Activated naive CD4-positive, alpha-beta T cell treated with anti-CD3 and anti-CD28 coated beads, Interleukin-2, amount 50 U/mL, for 24 hours (primary cell): ENCODE data around the gene LARP1.
"Not testable (repeated sequence)": the region's sequence is repeated elsewhere in the genome, so short reads cannot be mapped to it uniquely, and the experiment has no call there.

Experiments
- H3K27ac Mint-ChIP-seq: one replicate; pipeline ENCODE4 v1.8.0; 2021; ENCODE audit warnings: mild to moderate bottlenecking, mixed read lengths
- H3K27me3 Mint-ChIP-seq: one replicate; pipeline ENCODE4 v1.8.0; 2021; ENCODE audit warnings: mixed read lengths
- H3K36me3 Mint-ChIP-seq: one replicate; pipeline ENCODE4 v1.8.0; 2021; ENCODE audit warnings: mixed read lengths
- H3K4me1 Mint-ChIP-seq: one replicate; pipeline ENCODE4 v1.8.0; 2021; ENCODE audit warnings: mixed read lengths
- H3K4me3 Mint-ChIP-seq: one replicate; pipeline ENCODE4 v1.8.0; 2021; ENCODE audit warnings: mild to moderate bottlenecking, mixed read lengths
- H3K9me3 Mint-ChIP-seq: one replicate; pipeline ENCODE4 v1.8.0; 2021; ENCODE audit warnings: mixed read lengths

The LARP1 gene

DNA sequence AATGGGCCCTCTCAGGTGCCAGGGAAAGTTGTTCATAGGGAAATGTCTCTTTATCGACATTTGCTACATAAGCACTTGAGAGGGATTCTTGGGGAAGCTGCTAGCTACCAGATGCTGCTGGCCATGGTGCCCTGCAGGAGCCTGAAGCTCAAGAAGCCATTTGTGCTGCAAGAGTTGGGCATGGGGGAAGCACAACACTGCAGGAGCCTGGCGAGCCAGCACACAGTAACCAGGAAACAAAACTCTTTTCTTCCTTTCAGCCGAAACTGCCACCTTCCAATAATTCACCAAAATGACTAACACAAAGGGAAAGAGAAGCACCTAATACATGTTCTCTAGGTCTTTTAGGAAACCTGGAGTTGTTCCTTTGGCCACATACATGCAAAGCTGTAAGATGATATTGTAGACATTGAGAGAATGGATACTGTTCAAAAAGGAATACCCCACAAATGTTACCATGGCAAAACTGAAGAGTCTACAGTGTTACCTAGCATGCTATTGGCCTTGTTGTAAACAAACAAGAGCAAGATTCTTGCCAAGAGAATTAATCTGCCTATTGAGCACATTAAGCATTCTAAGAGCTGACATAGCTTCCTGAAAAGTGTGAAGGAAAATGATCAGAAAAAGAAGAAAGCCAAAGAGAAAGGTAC, 26.1 kb upstream of the LARP1 start:
- peaks cover 1% of the 10 kb centered on the region for H3K36me3 Mint-ChIP-seq
- H3K27ac Mint-ChIP-seq = no peak overlapping the region
- H3K9me3 Mint-ChIP-seq = no peaks in the 10 kb centered on the region
- no peaks in the 10 kb centered on the region for H3K4me1 Mint-ChIP-seq
- H3K4me3 Mint-ChIP-seq = no peak overlapping the region
- H3K27me3 Mint-ChIP-seq = no peaks in the 10 kb centered on the region

DNA sequence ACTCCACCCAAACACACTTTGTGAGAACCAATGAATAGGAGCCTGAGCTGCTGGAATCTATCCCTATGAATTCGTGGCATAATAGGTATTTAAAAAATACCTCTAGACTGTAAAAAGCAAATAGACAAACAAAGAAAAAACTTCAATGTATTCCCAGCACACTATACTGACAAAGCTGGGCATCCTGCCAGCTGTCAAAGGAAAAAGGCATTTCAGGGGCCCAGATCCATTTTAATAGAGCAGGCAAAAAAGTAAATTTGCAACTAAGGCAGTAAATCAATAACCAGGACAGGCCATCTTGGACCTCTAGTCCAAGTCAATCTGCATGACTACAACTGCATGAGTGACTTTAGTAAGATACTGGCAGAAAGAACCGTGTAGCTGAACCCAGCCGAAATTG, 25.6 kb upstream of the LARP1 start:
- Mint-ChIP-seq H3K9me3 (no peaks in the 10 kb centered on the region), H3K4me3 (no peak overlapping the region), H3K36me3 (peaks cover 1% of the 10 kb centered on the region), H3K27me3 (no peaks in the 10 kb centered on the region), H3K4me1 (no peaks in the 10 kb centered on the region), H3K27ac (no peak overlapping the region)

DNA sequence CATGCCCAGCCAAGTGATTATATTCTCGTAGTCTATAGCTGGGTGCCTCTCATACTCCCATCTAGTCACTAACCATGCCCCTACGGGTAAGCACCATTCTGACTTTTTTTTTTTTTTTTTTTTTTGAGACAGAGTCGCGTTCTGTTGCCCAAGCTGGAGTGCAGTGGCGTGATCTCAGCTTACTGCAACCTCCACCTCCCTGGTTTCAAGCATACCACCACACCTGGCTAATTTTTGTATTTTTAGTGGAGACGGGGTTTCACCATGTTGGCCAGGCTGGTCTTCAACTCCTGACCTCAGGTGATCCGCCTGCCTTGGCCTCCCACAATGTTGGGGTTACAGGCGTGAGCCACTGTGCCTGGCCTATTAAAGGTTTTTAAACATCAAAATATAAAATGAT, 24.4 kb upstream of the LARP1 start:
- H3K4me1 Mint-ChIP-seq, H3K27ac Mint-ChIP-seq, H3K4me3 Mint-ChIP-seq, H3K36me3 Mint-ChIP-seq, H3K9me3 Mint-ChIP-seq, H3K27me3 Mint-ChIP-seq: not testable (repeated sequence)

DNA sequence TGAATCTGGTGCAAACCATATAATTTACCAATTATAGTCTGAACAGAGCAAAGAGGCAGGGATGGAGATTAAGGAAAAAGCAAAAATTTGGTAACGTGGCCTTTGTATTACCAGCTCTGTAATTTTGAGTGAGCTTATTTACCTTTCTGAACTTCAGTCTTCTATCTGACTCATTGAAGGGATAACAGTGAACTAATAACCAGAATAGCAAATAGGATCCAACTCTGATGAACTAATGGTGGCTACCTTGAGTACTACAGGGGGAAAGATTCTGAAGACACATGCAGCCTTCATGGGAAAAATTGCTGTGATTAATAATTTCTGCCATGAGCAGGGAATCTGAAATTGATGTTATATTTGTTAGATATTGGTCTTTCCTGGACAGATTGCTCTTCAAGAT, 23.0 kb upstream of the LARP1 start:
- no peaks in the 10 kb centered on the region for H3K27me3 Mint-ChIP-seq
- no peak overlapping the region for H3K4me3 Mint-ChIP-seq
- H3K36me3 Mint-ChIP-seq = peaks cover 1% of the 10 kb centered on the region
- no peaks in the 10 kb centered on the region for H3K4me1 Mint-ChIP-seq
- H3K27ac Mint-ChIP-seq = no peak overlapping the region
- H3K9me3 Mint-ChIP-seq = no peaks in the 10 kb centered on the region

DNA sequence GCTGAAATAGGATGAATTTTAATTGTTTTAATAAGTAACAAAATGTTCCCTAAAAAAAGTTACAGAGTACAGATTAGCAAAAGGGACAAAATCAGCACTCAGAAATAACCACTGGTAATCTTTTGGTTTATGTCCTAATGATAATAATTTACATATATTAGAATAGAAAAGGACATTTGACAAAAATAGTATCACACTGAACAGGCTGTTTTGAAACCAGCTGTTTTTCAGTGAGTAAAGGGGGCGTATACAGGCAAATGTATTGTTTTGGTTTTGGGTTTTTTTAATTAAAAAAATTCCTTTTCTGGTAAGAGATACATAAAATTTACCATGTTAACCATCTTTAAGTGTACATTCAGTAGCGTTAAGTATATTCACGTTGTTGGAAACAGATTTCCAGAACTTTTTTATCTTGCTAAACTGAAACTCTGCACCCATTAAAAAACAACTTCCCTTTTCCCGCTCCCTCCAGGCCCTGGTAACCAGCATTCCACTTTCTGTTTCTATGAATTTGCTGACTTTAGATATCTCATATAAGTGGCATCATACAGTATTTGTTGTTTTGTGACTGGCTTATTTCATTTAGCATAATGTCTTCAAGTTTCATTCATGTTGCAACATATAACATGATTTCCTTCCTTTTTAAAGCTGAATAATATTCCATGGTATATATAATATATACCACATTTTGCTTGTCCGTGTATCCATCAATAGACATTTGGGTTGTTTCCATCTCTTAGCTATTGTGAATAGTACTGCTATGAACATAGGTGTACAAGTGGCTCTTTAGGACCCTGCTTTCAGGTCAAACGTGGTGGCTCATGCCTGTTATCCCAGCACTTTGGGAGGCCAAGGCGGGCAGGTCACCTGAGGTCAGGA, 20.6 kb upstream of the LARP1 start:
- Mint-ChIP-seq H3K27me3 (no peaks in the 10 kb centered on the region), H3K9me3 (no peaks in the 10 kb centered on the region), H3K4me3 (no peak overlapping the region), H3K36me3 (no peaks in the 10 kb centered on the region), H3K27ac (no peak overlapping the region), H3K4me1 (no peaks in the 10 kb centered on the region)

DNA sequence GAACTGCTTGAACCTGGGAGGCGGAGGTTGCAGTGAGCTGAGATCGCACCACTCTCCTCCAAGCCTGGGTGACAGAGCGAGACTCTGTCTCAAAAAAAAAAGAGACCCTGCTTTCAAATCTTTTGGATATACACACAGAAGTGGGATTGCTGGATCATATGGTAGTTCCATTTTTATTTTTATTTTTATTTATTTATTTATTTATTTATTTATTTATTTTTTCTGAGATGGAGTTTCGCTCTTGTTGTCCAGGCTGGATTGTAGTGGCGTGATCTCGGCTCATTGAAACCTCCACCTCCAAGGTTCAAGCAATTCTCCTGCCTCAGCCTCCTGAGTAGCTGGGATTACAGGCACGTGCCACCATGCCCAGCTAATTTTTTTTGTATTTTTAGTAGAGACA, 19.8 kb upstream of the LARP1 start:
- H3K27ac Mint-ChIP-seq, H3K4me1 Mint-ChIP-seq, H3K36me3 Mint-ChIP-seq, H3K9me3 Mint-ChIP-seq, H3K4me3 Mint-ChIP-seq, H3K27me3 Mint-ChIP-seq: not testable (repeated sequence)

DNA sequence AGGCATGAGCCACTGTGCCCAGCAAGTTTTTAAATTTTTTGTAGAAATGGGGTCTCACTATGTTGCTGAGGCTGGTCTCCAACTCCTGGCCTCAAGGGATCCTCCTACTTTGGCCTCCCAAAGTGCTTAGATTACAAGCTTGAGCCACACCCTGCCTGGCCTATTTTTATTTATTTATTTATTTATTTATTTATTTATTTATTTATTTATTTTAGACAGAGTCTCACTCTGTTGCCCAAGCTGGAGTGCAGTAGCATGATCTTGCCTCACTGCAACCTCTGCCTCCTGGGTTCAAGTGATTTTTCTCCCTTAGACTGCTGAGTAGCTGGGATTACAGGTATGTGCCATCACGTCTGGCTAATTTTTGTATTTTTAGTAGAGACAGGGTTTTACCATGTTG, 18.8 kb upstream of the LARP1 start:
- not testable (repeated sequence) for H3K4me1 Mint-ChIP-seq, H3K4me3 Mint-ChIP-seq, H3K36me3 Mint-ChIP-seq, H3K27ac Mint-ChIP-seq, H3K27me3 Mint-ChIP-seq, H3K9me3 Mint-ChIP-seq

DNA sequence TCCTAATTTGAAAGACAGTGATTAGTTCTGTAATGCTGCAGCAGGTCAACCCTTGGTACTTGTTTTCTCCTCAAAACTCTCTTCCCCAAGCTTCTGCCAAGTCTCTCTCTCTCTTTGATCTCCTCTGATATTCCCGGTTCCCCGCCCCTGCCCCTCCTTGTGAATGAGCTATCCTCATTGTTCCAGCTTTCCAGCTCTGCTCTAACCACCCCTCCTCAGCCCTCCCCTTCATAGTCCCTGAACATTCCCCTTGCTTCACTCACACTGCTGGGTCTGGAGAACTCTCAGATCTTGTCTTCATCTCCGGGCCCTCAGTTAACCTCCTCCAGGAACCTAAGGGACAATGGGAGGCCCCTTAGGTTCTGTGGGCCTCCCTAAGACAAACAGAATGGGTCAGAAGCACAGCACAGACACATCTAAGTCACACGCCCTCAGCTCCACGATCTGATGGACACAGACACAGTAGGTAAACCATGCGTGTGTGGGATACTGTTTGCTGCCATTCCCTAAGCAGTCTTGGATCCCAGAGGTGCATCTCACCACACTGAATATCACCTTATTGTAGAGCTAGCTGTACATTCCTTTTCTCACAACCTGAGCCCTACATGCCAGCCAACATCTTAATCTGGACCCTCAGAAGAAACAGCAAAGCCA, 17.4 kb upstream of the LARP1 start:
- H3K27ac Mint-ChIP-seq = no peak overlapping the region
- no peak overlapping the region for H3K4me3 Mint-ChIP-seq
- no peaks in the 10 kb centered on the region for H3K36me3 Mint-ChIP-seq
- no peaks in the 10 kb centered on the region for H3K27me3 Mint-ChIP-seq
- no peaks in the 10 kb centered on the region for H3K4me1 Mint-ChIP-seq
- no peaks in the 10 kb centered on the region for H3K9me3 Mint-ChIP-seq

DNA sequence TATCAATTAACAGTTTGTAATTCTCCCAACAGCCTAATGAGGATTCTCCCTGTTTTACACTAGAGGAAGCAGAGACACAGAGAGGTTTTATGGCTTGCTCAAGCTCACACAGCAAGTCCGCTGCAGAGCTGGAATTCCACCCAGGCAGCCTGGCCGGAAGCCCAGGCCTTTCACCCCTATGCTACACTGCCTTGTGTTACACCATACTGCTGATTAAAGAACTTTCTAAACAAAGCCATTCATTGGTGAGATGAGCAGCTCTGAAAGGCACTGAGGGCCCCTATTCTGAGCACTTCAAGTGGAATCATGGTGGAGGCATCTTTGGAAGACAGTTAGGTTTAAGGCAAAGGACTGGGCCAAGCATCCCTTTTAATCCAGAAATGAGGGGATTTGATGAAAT, 14.7 kb upstream of the LARP1 start:
- Mint-ChIP-seq H3K27ac (no peak overlapping the region), H3K4me3 (no peak overlapping the region), H3K27me3 (no peaks in the 10 kb centered on the region), H3K36me3 (no peaks in the 10 kb centered on the region), H3K4me1 (no peaks in the 10 kb centered on the region), H3K9me3 (no peaks in the 10 kb centered on the region)

DNA sequence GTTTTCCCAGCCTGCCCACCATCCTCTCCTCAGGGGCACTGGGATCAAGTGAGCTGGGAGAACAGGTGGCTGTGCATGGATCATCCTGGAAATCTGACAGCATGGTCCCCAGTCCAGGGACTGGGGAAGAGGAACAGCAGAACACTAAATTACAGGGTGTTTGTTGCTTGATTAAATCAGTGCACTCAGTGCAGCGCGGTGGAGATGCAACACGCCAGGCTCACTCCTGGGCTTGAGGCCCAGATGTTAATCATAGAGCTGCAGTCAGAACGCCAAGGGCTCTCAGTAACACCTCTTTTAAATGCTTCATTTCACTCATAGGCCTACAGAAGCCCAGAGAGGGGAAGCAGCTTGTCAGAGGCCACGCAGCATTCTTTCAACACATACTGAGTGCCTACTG, 14.2 kb upstream of the LARP1 start:
- H3K9me3 Mint-ChIP-seq = no peaks in the 10 kb centered on the region
- no peaks in the 10 kb centered on the region for H3K27me3 Mint-ChIP-seq
- no peaks in the 10 kb centered on the region for H3K4me1 Mint-ChIP-seq

DNA sequence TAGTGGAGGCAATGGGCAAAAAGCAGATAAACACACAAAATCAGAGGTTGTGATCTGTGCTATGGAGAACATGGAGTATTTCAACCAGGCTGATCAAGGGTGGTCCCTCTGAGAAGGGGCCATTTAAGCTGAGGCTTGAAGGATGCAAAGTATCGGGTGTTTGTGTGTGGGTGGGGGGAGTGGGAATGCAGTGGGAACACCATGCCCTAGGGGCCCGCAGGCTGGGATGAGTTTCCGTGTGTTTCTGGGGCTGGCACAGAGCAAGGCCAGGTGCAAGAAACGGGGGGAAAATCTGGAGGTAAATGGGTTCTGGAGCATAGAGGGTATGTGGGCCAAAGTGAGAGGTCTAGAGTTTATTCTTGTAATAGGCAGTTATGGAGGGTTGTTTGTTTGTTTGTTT, 13.8 kb upstream of the LARP1 start:
- Mint-ChIP-seq H3K4me3 (no peak overlapping the region), H3K4me1 (no peaks in the 10 kb centered on the region), H3K27me3 (no peaks in the 10 kb centered on the region), H3K36me3 (no peaks in the 10 kb centered on the region), H3K9me3 (no peaks in the 10 kb centered on the region), H3K27ac (no peak overlapping the region)

More for the DNA sequence above, 14.2 kb upstream of the LARP1 start:
- H3K4me3 Mint-ChIP-seq = no peak overlapping the region
- no peak overlapping the region for H3K27ac Mint-ChIP-seq
- H3K36me3 Mint-ChIP-seq = no peaks in the 10 kb centered on the region

DNA sequence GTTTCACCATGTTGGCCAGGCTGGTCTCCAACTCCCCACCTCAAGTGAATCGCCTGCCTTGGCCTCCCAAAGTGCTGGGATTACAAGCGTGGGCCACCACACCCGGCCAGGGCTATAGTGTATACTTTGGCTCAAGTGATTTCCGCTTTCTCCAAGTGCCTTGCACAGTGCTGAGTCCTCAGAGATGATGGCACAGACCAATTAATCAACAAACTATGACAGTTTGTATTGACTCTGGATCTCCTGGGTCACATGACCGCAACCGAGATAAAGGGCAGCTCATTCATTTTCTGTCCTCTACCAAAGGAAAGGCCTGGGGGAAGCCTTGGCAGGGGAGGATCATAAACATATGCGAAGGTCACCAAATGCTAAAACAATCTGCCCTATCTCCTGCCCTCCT, 11.4 kb upstream of the LARP1 start:
- Mint-ChIP-seq H3K36me3 (no peaks in the 10 kb centered on the region), H3K27me3 (no peaks in the 10 kb centered on the region), H3K4me1 (no peaks in the 10 kb centered on the region), H3K4me3 (no peak overlapping the region), H3K9me3 (no peaks in the 10 kb centered on the region), H3K27ac (no peak overlapping the region)

DNA sequence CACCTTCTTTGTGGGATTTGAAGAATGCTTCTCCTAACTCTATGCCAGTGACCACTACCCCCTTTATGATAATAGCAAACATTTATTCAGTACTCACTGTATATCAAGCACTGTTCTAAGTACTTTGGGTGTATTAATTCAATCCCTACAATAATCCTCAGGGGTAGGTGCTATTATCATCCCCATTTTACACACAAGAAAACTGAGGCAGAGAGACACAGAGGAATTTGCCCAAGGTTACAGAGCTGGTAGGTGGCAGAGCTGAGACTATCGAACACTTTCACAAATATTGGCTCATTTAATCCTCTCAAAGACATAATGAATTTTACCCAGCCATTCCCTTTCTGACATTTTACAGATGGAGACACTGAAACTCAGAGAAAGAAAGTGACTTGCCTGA, 9.8 kb upstream of the LARP1 start:
- no peaks in the 10 kb centered on the region for H3K36me3 Mint-ChIP-seq
- no peaks in the 10 kb centered on the region for H3K4me1 Mint-ChIP-seq
- no peak overlapping the region for H3K27ac Mint-ChIP-seq
- no peaks in the 10 kb centered on the region for H3K27me3 Mint-ChIP-seq
- no peaks in the 10 kb centered on the region for H3K9me3 Mint-ChIP-seq
- no peak overlapping the region for H3K4me3 Mint-ChIP-seq

DNA sequence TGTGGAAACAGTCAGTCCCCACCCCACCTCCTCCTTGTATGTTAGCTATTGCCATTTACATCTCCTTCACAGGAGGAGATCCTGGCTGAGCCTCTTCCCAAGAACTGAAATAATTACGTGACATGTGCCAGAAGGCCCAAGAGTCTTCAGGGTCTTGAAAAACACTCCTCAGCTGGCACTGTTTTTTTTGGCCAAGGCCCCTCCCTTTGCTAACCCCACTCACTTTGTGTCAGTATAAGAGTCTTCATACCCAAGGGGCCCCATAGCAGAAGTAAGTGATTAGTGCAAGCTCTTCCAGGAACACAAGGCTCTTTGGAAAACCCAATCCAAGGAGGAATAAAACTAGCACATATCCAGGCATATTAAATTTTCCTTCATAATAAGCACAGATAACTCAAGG, 5.7 kb upstream of the LARP1 start:
- H3K36me3 Mint-ChIP-seq = no peaks in the 10 kb centered on the region
- no peak overlapping the region for H3K27ac Mint-ChIP-seq
- no peaks in the 10 kb centered on the region for H3K27me3 Mint-ChIP-seq
- H3K9me3 Mint-ChIP-seq = no peaks in the 10 kb centered on the region
- H3K4me1 Mint-ChIP-seq = peaks cover 14% of the 10 kb centered on the region
- no peak overlapping the region for H3K4me3 Mint-ChIP-seq

DNA sequence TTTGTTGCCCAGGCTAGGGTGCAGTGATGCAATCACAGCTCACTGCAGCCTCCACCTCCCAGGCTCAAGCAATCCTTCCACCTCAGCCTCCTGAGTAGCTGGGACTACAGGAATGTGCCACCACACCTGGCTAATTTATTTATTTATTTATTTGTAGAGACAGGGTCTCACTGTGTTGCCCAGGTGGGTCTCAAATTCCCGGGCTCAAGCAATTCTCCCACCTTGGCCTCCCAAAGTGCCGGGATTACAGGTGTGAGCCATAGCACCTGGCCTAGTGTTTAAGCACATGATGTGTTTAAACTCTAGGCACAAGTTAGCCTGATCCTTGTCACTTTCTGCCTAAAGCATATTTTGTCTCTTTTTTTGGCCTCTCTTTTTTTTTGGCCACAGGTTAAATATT, 4.5 kb upstream of the LARP1 start:
- not testable (repeated sequence) for H3K4me3 Mint-ChIP-seq, H3K9me3 Mint-ChIP-seq, H3K27ac Mint-ChIP-seq, H3K27me3 Mint-ChIP-seq, H3K36me3 Mint-ChIP-seq
- peaks cover 14% of the 10 kb centered on the region for H3K4me1 Mint-ChIP-seq

DNA sequence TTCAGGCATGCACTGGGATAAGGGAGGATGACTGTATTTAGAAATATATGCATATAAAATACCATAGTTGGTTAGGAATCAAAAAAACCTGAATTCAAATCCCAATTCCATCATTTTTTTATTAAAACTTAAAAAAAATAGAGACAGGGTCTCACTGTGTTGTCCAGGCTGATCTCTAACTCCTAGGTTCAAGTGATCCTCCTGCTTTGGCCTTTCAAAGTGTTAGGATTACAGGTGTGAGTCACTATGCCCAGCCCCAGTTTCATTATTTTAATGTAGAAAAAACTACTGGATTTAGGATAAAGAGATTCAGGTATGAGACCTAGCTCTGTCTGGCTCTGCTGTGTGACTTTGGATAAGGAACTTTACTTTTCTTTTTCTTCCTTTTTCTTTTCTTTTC, 3.3 kb upstream of the LARP1 start:
- Mint-ChIP-seq H3K9me3 (no peaks in the 10 kb centered on the region), H3K27ac (no peak overlapping the region), H3K36me3 (peaks cover 3% of the 10 kb centered on the region), H3K27me3 (no peaks in the 10 kb centered on the region), H3K4me3 (no peak overlapping the region), H3K4me1 (peaks cover 14% of the 10 kb centered on the region)
